K562 (cell line): Measurements from ENCODE around the gene PRF1. TPM values are rescaled to one million over a fixed set of nuclear protein-coding genes. Genes with fewer than 3 reads are reported as not detected.

Experiments used
- ELF2 ChIP-seq: fragments of 250-450 bp; sonication (Bioruptor Pico); IDR thresholded peaks from 2 replicates; pipeline ENCODE4 v1.5.0; 2021; ENCODE audit warnings: mild to moderate bottlenecking
- HDAC8 ChIP-seq: fragments of 450-650 bp; IDR thresholded peaks from 2 replicates; pipeline ENCODE4 v1.6.1; 2016; ENCODE audit warnings: mild to moderate bottlenecking, missing genetic modification characterization, moderate library complexity, missing compliant biosample characterization
- MAFK ChIP-seq: IDR thresholded peaks from 2 replicates; pipeline ENCODE4 v1.6.1; 2011; ENCODE audit warnings: low read length, improper control_type of control experiment
- MGA ChIP-seq: fragments of 450-650 bp; IDR thresholded peaks from 2 replicates; pipeline ENCODE4 v1.6.1; 2016; ENCODE audit warnings: mild to moderate bottlenecking, moderate library complexity
- SIRT6 ChIP-seq: IDR thresholded peaks from one replicate; pipeline ENCODE4 v1.6.1; 2012; ENCODE audit warnings: low read depth, mild to moderate bottlenecking, control low read depth, inconsistent platforms, low read length, moderate library complexity
- polyA plus RNA-seq, 8 experiments: library from polyadenylated mRNA; depleted of rRNA in 4 of 8; stranded (reverse) in 5 of 8; unstranded in 3 of 8; fragments of >200 nt; fragmentation: Nextera tagmentation in 2 of 8; fragmentation: Illumina TruSeq in 1 of 8; extraction: Ambion mirVana in 2 of 8; extraction: Trizol in 1 of 8; gene quantifications; 2 replicates each; pipeline versions ENCODE4 v1.2.1 to v1.2.3, GENCODE V29; 2011 to 2014; ENCODE audit warnings: inconsistent platforms in 1 of 8, missing spikeins in 1 of 8
- total RNA-seq, 7 experiments: library from RNA; depleted of rRNA in 6 of 7; stranded (reverse); fragments of >200 nt in 6 of 7; fragmentation: Illumina TruSeq in 2 of 7; extraction: Trizol in 2 of 7; gene quantifications; 2 replicates each; pipeline versions ENCODE4 v1.2.1 to v1.2.3, GENCODE V29; 2011 to 2021; ENCODE audit warnings: low replicate concordance in 1 of 7

Gene PRF1
- total and polyA plus RNA-seq, 9 of the 15 experiments (the other 6 are each of a cell fraction or from before 2014, with no cell fraction given), result 3.8 to 8.6 (median 6.3) TPM

GRCh38 chr10:70571636-70572439, 30.7 kb downstream of the PRF1 start (continued):
- TF ChIP-seq MGA (no peak), HDAC8 (no peak), ELF2 (CRISPR knock-in tag) (no peak), SIRT6 (no peak), MAFK (no peak)
